EL (cell line): ENCODE measurements around the gene OR10H1.
A peak's percentile ranks its signal among the peaks of the same experiment; 100 is the strongest.
"Not testable (repeated sequence)": the region's sequence is repeated elsewhere in the genome, so short reads cannot be mapped to it uniquely, and the experiment has no call there.

Experiments used
- DNase-seq: peaks from one replicate; pipeline ENCODE4 v3.0.0-alpha.2; 2016

Gene OR10H1

GRCh38 chr19:15828611-15829305 lies 13.3 kb upstream of the OR10H1 start:
- not testable (repeated sequence) for DNase-seq

- DNase-seq = no peak
Measured at GRCh38 chr19:15828121-15828610, 12.7 kb upstream of the OR10H1 start.

GRCh38 chr19:15825753-15826152 lies 10.3 kb upstream of the OR10H1 start:
- DNase-seq = no peak

- no peak for DNase-seq
Measured at GRCh38 chr19:15820646-15821045, 5.2 kb upstream of the OR10H1 start.

- DNase-seq = no peak
Measured at GRCh38 chr19:15813916-15814315, 1.5 kb downstream of the OR10H1 start.

GRCh38 chr19:15812060-15812722 lies 3.3 kb downstream of the OR10H1 start:
- DNase-seq = no peak

- DNase-seq = no peak
Measured at GRCh38 chr19:15811476-15811875, 4.0 kb downstream of the OR10H1 start.

- DNase-seq = no peak
Measured at GRCh38 chr19:15810335-15810734, 5.1 kb downstream of the OR10H1 start.

GRCh38 chr19:15794279-15794678 lies 21.2 kb downstream of the OR10H1 start:
- not testable (repeated sequence) for DNase-seq

- no peak for DNase-seq
Measured at GRCh38 chr19:15790096-15790495, 25.4 kb downstream of the OR10H1 start.

GRCh38 chr19:15788594-15789270 lies 26.7 kb downstream of the OR10H1 start:
- DNase-seq = no peak

GRCh38 chr19:15787611-15788155 lies 27.8 kb downstream of the OR10H1 start, which contains the start of gene OR10H5:
Gene OR10H5 (plus strand): TSS chr19:15787661. CDS start chr19:15794049, 6,388 bp downstream.
- no peak for DNase-seq

- not testable (repeated sequence) for DNase-seq
Measured at GRCh38 chr19:15782896-15783295, 32.6 kb downstream of the OR10H1 start.

- no peak for DNase-seq
Measured at GRCh38 chr19:15782211-15782610, 33.3 kb downstream of the OR10H1 start.

GRCh38 chr19:15781661-15782060 lies 33.8 kb downstream of the OR10H1 start:
- DNase-seq = no peak

- DNase-seq = no peak
Measured at GRCh38 chr19:15780610-15781418, 34.6 kb downstream of the OR10H1 start.

GRCh38 chr19:15779756-15780476 lies 35.5 kb downstream of the OR10H1 start:
- DNase-seq = peak; percentile 9

- DNase-seq = no peak
Measured at GRCh38 chr19:15776991-15777970, 38.2 kb downstream of the OR10H1 start.

GRCh38 chr19:15776264-15776663 lies 39.2 kb downstream of the OR10H1 start:
- DNase-seq = no peak

GRCh38 chr19:15775249-15775648 lies 40.2 kb downstream of the OR10H1 start:
- no peak for DNase-seq

GRCh38 chr19:15774159-15774558 lies 41.3 kb downstream of the OR10H1 start:
- DNase-seq = not testable (repeated sequence)
